ENCODE results near the gene SLIT2. TPM values are rescaled to one million over a fixed set of nuclear protein-coding genes. Genes with fewer than 3 reads are reported as not detected.

Gene SLIT2
- total and polyA plus RNA-seq, 2 of the 13 experiments (the other 11 are each of a cell fraction or from before 2014, with no cell fraction given), result 0.03 TPM; not detected in 1

GRCh38 chr4:20249333-20249732 lies 2.4 kb upstream of the SLIT2 start:
- in situ Hi-C loops (cut with HindIII; ENCODE audit: extremely low pct_ligation_motif_present, low pct_unique_long_range_greater_than_20kb) (no loop called here), intact Hi-C loops (cut with micrococcal nuclease; ENCODE audit: unreplicated experiment) (loop anchor here (10.0 kb wide), 1 partner anchor 1025 kb away; no protein-coding TSS in a partner anchor)
- Histone ChIP-seq H2AFZ (ENCODE audit: low read length) (no peak overlapping the region), H3K4me2 (ENCODE audit: low read depth, low read length) (no peak overlapping the region), H3K36me3 (replicated peaks in 1 of 2; ENCODE audit: control insufficient read depth in 1 of 2, insufficient read depth in 2 of 2, low read length in 2 of 2) (no peaks in the 10 kb centered on the region), H3K4me1 (ENCODE audit: insufficient read depth, low read length) (no peaks in the 10 kb centered on the region), H3K27ac (ENCODE audit: extremely low read length, insufficient read depth, low read length) (no peak overlapping the region), H4K20me1 (ENCODE audit: insufficient read depth, low read length) (no peaks in the 10 kb centered on the region), H3K27me3 (ENCODE audit: control insufficient read depth in 1 of 2, insufficient read depth in 2 of 2, low read length in 2 of 2) (0 out of 5 replicates have a peak, but pooled peaks cover 1 to 6% of the 10 kb centered on the region in 2 experiments), H3K79me2 (ENCODE audit: insufficient read depth, low read length) (no peaks in the 10 kb centered on the region), H3K4me3 (replicated peaks in 1 of 3; ENCODE audit: insufficient read depth in 1 of 3, low read depth in 2 of 3, low read length in 3 of 3) (no peak overlapping the region), H3K9ac (ENCODE audit: insufficient read depth, low read depth, low read length) (no peak overlapping the region), H3K9me3 (ENCODE audit: low read length) (no peaks in the 10 kb centered on the region)
- WGBS (ENCODE audit: low lambda C conversion rate), result under 1% methylated on average over 2 of the region's 2 CpGs
- DNase-seq (ENCODE audit: low spot score) (no peak), ATAC-seq (no peak), FAIRE-seq (no peak)
- no peak for TF ChIP-seq SIN3B (IDR thresholded peaks at IDR 0.05; ENCODE audit: low read length)
- TF ChIP-seq SMAD1 (CRISPR knock-in tag; IDR thresholded peaks at IDR 0.05; ENCODE audit: borderline replicate concordance, low read depth), result no peak
- 0 out of 2 replicates have a peak, but pooled peaks have one; percentile 69 for TF ChIP-seq PRDM15 (CRISPR knock-in tag; IDR thresholded peaks at IDR 0.05)
- BruUV-seq (replicated peaks), result no TSS peak
- ChIA-PET POLR2A (no interaction called here), CTCF (ENCODE audit: low intra/inter-chr PET ratio, low total read pairs) (no interaction called here)

Data from HepG2 (cell line).